NB4 (cell line): ENCODE measurements around the gene CTDSP2.
"Not testable (repeated sequence)": the region's sequence is repeated elsewhere in the genome, so short reads cannot be mapped to it uniquely, and the experiment has no call there.

ENCODE experiments used
- DNase-seq: peaks from one replicate; pipeline ENCODE4 v3.0.0; 2010; ENCODE audit warnings: low read depth
- H3K4me3 ChIP-seq: one replicate; pipeline ENCODE4 v1.5.1; 2011; ENCODE audit warnings: mild to moderate bottlenecking, low read depth, low read length, moderate library complexity
- CTCF ChIP-seq: IDR thresholded peaks from one replicate; pipeline ENCODE4 v1.5.1; 2012; ENCODE audit warnings: low read depth, low read length
- MAX ChIP-seq: IDR thresholded peaks from 2 replicates; pipeline ENCODE4 v1.6.1; 2011; ENCODE audit warnings: low read depth, low read length
- MYC ChIP-seq: IDR thresholded peaks from 2 replicates; pipeline ENCODE4 v1.6.1; 2011; ENCODE audit warnings: low read depth, low read length
- POLR2A ChIP-seq: IDR thresholded peaks from 2 replicates; pipeline ENCODE4 v1.6.1; 2011; ENCODE audit warnings: mild to moderate bottlenecking; ENCODE audit not compliant: insufficient read length; ENCODE audit errors: extremely low read depth

CTDSP2 gene

GRCh38 chr12:57850854-57851430 is 4.4 kb upstream of the CTDSP2 start:
- TF ChIP-seq MYC (no peak), MAX (no peak), POLR2A (no peak), CTCF (no peak)
- no peak overlapping the region for H3K4me3 ChIP-seq
- DNase-seq, result no peak

- not testable (repeated sequence) for DNase-seq
Observed at GRCh38 chr12:57849447-57849846, 2.9 kb upstream of the CTDSP2 start.

GRCh38 chr12:57849035-57849434 is 2.5 kb upstream of the CTDSP2 start:
- DNase-seq, result no peak
- H3K4me3 ChIP-seq, result no peak overlapping the region
- TF ChIP-seq POLR2A (no peak), CTCF (no peak), MYC (no peak), MAX (no peak)

More at GRCh38 chr12:57849447-57849846, 2.9 kb upstream of the CTDSP2 start:
- not testable (repeated sequence) for H3K4me3 ChIP-seq

- H3K4me3 ChIP-seq, result no peak overlapping the region
- TF ChIP-seq POLR2A (no peak), MYC (no peak), MAX (no peak), CTCF (no peak)
- DNase-seq, result no peak
Observed at GRCh38 chr12:57848208-57848607, 1.7 kb upstream of the CTDSP2 start.

GRCh38 chr12:57846285-57846576 is 298 bp downstream of the CTDSP2 start:
- TF ChIP-seq MAX, result no peak
- TF ChIP-seq MYC, result no peak
- no peak for TF ChIP-seq POLR2A
- no peak for TF ChIP-seq CTCF
- H3K4me3 ChIP-seq, result peak overlapping the region; percentile 78
- DNase-seq, result peak; percentile 70

- H3K4me3 ChIP-seq, result peak overlapping the region; percentile 78
- no peak for TF ChIP-seq CTCF
- no peak for TF ChIP-seq MYC
- TF ChIP-seq POLR2A, result peak; percentile 26
- DNase-seq, result peak; percentile 83
Observed at GRCh38 chr12:57845478-57846284, 848 bp downstream of the CTDSP2 start.
